Lower lobe of right lung (tissue), 2 donors: Measurements from ENCODE around the gene NDOR1. TPM values are rescaled to one million over a fixed set of nuclear protein-coding genes. Genes with fewer than 3 reads are reported as not detected.

Source experiments
- ATAC-seq, 2 donors: fragments of 200-7000 bp; cut with Tn5 transposase; one replicate each; pipeline ENCODE4 v1.9.1; 2020 to 2022; ENCODE audit warnings: mild to moderate bottlenecking in 2 of 2, moderate library complexity in 2 of 2
- DNase-seq: peaks from one replicate; pipeline ENCODE4 v3.0.0-alpha.2; 2020
- H3K27ac ChIP-seq: fragments of 200-600 bp; one replicate; pipeline ENCODE4 v1.8.0; 2022
- H3K27me3 ChIP-seq: fragments of 200-600 bp; one replicate; pipeline ENCODE4 v1.8.0; 2022; ENCODE audit warnings: low read depth
- H3K36me3 ChIP-seq: fragments of 200-600 bp; one replicate; pipeline ENCODE4 v1.8.0; 2022; ENCODE audit warnings: mild to moderate bottlenecking
- H3K4me1 ChIP-seq: fragments of 200-600 bp; one replicate; pipeline ENCODE4 v1.8.0; 2022
- H3K4me3 ChIP-seq: fragments of 200-600 bp; one replicate; pipeline ENCODE4 v1.8.0; 2022; ENCODE audit warnings: mild to moderate bottlenecking
- H3K9me3 ChIP-seq: fragments of 200-600 bp; one replicate; pipeline ENCODE4 v1.8.0; 2022
- CTCF ChIP-seq: fragments of 200-600 bp; IDR thresholded peaks from one replicate; pipeline ENCODE4 v1.8.0; 2022; ENCODE audit warnings: antibody characterized with exemption, mild to moderate bottlenecking
- intact Hi-C: fragments of 100-400 bp; cut with DNase I; formaldehyde crosslinking; loops from one replicate; pipeline ENCODE4 v1.11.0; 2022
- total RNA-seq: library from RNA; stranded (reverse); fragmentation: NEBNext Ultra II Directional; extraction: Animal tissue kit (Norgen Biotek cat#: 25700); gene quantifications from one replicate; pipeline ENCODE4 v1.2.1, GENCODE V29; 2021
- donor health status: DM: no; HTN: yes; CAD: no; lungs with severe emphysema.

The NDOR1 gene
- total RNA-seq, 1 donor from 2014 or later = 15.6 TPM

DNA sequence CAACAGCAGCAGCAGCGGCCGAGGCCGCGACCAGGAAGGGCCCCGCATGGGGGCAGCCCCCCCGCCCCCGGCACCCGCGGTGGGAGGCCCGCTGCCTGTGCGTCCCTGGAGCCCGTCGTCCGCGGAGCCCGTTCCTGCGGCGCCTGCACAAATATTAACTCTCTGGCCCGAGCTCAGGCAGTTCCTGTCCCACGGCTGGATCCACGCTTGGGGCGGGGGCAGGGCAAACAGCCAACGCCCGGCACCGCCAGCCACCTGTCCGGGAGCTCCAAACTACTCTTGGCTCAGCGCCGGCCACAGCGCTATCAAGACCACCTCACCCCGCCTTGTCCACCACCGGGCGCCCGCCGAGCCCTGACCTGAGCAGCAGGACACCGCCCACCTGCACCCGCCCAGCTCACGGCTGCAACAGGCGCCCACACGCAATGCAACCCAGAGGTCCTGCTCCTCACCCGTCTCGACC lies 35.6 kb upstream of the NDOR1 start, which contains the start of gene LRRC26:
TSS of gene LRRC26 (minus strand) at position 156 of the 463 bp plus-strand sequence. CDS start at position 48, 108 bp downstream.
- no peak for DNase-seq
- no peak for TF ChIP-seq CTCF
- no peak for ATAC-seq
- peak within 1 kb of the TSS; percentile 41 for H3K4me3 ChIP-seq
- H3K36me3 ChIP-seq = no peaks in the 10 kb centered on the region
- H3K27ac ChIP-seq = no peak within 1 kb of the TSS
- H3K4me1 ChIP-seq = peaks cover 25% of the 10 kb centered on the region
- no peaks in the 10 kb centered on the region for H3K9me3 ChIP-seq
- peaks cover 71% of the 10 kb centered on the region for H3K27me3 ChIP-seq
- intact Hi-C loops = no loop called here

- H3K4me3 ChIP-seq = no peak overlapping the region
- intact Hi-C loops = no loop called here
- no peak for ATAC-seq
- DNase-seq = no peak
- TF ChIP-seq CTCF = no peak
- H3K36me3 ChIP-seq = no peaks in the 10 kb centered on the region
- no peak overlapping the region for H3K27ac ChIP-seq
- H3K9me3 ChIP-seq = no peaks in the 10 kb centered on the region
- peaks cover 64% of the 10 kb centered on the region for H3K27me3 ChIP-seq
- H3K4me1 ChIP-seq = peaks cover 30% of the 10 kb centered on the region
Measured at GRCh38 chr9:137170486-137171148, 34.9 kb upstream of the NDOR1 start.

DNA sequence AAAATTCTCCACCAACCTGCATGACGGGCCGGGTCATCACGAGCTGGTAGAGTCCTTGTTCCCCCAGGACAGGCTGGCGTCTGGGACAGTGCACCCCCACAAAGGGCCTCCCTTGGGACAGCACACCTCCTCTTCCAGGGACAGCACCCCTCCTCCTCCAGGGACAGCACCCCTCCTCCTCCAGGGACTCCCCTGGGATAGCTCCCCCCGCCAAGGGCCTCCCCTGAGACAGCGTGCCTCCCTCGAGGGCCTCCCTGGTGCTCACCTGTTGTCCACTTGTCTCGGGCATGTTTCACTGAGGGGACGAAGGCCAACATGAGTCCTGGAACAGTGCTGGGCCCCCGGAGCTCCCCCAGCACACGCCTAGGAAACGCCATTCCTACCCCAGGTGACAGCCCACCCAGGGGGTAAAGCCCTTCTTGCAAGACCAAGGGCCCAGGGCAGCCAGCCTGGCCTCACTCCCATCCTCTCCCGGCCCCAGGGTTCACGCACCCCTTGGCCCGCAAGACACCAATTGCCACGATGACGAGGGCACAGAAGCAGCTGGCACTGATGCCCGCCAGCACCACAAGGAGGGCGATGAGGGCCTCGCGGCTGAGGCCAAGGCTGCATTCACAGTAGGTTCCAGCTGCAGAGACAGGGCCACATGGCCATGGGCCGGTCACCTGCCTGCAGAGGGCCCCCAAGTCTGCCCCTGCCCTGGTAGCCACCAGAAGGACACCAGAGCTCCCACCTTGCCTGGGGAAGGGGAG lies 34.2 kb upstream of the NDOR1 start:
- H3K4me3 ChIP-seq = no peak overlapping the region
- intact Hi-C loops = no loop called here
- ATAC-seq (no peak), DNase-seq (no peak)
- H3K27me3 ChIP-seq = peaks cover 57% of the 10 kb centered on the region
- no peak for TF ChIP-seq CTCF
- no peaks in the 10 kb centered on the region for H3K9me3 ChIP-seq
- no peaks in the 10 kb centered on the region for H3K36me3 ChIP-seq
- peaks cover 30% of the 10 kb centered on the region for H3K4me1 ChIP-seq
- H3K27ac ChIP-seq = no peak overlapping the region

GRCh38 chr9:137172901-137173795 lies 32.4 kb upstream of the NDOR1 start:
- ATAC-seq (peak in 1 of 2 donors; percentile 8), DNase-seq (no peak)
- Histone ChIP-seq H3K4me3 (no peak overlapping the region), H3K27me3 (peaks cover 39% of the 10 kb centered on the region), H3K9me3 (no peaks in the 10 kb centered on the region), H3K4me1 (peaks cover 24% of the 10 kb centered on the region), H3K27ac (no peak overlapping the region), H3K36me3 (peaks cover 10% of the 10 kb centered on the region)
- intact Hi-C loops = no loop called here
- TF ChIP-seq CTCF = no peak
